CD4-positive, alpha-beta T cell treated with Interleukin-12 subunit alpha and Interleukin-12 subunit beta, for 1 hour (primary cell): ENCODE results near the gene MTA3.
"Not testable (repeated sequence)": the region's sequence is repeated elsewhere in the genome, so short reads cannot be mapped to it uniquely, and the experiment has no call there.

Experiments
- DNase-seq: peaks from one replicate; pipeline ENCODE4 v3.0.0-alpha.2; 2020

Gene MTA3

DNA sequence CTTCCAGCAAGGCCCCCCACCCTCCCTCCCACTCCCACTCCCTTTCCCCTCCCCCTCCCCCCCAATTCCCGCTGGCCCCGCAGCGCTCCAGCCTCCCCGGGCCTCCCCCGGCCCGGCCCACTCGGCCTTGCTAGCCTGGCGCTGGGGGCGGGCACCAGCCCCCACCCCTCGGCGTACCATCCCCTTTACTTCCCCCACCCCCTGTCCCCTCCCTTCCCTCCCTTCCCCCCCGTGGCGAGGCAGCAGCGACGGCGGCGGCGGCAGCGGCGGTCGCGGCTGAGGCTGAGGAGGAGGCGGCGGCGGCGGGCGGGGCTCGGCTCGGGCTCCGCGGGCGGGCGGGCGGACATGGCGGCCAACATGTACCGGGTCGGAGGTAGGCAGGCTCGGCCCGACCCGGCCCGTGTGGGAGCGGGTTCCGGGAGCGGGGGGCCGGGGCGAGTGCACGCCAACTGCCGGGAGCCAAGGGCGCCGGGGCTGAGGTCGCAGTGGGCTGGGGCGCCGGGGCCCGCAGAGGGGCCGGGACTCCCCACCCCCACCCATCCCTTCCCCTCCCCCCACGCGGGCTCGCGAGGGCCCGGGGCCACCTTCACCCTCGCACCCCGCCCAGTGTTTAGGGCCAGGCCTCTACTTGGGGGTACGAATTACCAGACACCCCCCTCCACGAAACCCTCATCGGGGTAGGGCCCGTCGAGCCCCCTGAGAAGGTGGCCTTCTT lies at the start of gene MTA3:
Gene MTA3, plus strand, starts transcription at position 232 of the 715 bp plus-strand sequence. Its CDS starts 114 bp downstream, at position 346.
- DNase-seq: peak; percentile 67

DNA sequence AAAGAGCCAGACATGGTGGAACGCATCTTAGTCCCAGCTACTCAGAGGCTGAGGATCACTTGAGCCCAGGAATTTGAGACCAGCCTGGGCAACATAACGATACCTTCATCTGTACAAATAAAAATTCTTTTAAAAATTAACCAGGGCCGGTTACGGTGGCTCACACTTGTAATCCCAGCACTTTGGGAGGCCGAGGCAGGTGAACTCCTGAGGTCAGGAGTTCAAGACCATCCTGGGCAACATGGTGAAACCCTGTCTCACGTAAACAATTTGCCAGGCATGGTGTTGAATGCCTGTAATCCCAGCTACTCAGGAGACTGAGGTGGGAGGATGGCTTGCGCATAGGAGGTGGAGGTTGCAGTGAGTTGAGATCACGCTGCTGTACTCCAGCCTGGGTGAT lies 48.8 kb upstream of the MTA3 start:
- DNase-seq: no peak

DNA sequence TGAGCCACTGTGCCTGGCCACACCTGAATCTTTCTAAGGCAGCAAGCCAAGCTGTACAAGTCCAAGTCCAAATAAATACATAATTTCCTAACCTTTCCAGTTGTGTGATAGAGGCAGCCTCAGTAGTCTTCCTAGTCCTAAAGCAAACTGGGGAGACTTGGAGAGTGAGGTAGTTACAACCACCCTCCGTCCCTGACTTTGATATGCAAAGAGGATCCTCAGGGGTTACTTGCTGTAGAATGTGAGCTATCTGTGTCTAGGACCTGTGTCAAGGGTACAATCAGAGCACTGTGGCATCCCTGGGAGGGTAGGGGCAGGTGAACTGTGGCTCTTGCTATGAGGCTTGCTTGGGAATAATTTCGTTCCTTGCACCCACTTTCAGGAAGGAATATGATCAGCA lies 46.4 kb upstream of the MTA3 start:
- DNase-seq: no peak

DNA sequence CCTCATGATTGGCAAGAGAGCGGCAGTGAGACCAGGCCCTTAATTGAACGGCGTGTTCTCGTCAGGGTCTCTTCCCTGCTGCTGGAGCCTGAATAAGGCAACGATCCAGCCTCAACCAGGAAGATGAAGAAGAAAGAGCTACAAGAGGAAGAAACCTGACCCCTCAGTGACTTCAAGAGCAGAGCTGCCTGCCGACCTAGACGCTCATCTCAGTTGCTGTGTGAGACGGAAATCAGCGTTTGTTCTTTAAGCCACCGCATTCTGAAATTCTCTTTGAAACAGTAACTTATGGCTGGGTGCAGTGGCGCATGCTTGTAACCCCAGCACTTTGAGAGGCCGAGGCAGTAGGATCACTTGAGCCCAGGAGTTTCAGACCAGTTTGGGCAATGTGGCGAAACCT lies 45.1 kb upstream of the MTA3 start:
- no peak for DNase-seq

DNA sequence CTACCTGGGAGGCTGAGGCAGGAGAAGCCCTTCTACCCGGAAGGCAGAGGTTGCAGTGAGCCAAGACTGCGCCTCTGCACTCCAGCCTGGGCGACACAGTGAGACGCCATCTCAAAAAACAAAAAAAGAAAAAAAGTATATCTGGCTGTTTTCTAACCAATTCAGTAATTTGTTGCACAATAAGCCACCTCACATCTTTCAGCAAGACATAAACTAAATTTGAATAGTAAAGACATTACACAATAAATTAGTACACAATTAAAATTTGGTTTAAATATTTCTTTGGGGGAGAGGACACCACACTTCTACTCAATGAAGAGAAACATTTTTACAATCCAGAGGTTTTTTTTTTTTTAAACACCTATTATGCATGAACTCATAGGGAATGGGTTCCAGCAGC lies 36.0 kb upstream of the MTA3 start:
- DNase-seq: no peak

DNA sequence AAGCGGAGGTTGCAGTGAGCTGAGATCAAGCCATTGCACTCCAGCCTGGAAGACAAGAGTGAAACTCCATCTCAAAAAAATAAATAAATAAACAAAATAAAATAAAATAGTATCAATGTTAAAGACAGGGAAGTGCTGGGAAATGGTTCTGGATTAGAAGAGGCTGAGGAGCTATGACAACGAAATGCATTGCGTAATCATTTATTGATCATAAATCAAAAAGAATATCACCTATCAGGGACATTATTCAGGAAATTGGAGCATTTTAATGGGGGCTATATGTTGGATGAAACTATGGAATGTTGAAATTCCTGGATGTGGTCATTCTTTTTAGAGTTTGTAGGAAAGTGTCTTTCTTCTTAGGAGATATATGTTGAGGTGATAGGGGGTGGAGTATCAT lies 30.9 kb upstream of the MTA3 start:
- DNase-seq: no peak

DNA sequence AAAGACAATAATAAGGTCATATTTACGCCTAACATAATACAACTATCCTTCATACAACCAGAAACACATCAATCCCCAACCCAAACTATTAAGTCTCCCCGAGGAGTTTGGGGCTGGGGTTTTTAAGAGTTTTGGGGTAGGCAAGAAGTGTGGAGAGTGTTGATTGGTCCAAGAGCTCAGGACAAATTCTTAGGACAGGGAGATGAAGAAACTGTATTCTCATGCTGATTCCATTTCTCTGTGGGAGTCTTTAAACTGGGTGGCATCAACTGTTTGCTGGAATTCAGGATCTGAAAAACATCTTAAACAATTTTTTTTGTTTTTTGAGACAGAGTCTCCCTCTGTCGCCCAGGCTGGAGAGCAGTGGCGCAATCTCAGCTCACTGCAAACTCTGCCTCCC lies 25.6 kb upstream of the MTA3 start:
- DNase-seq: no peak

DNA sequence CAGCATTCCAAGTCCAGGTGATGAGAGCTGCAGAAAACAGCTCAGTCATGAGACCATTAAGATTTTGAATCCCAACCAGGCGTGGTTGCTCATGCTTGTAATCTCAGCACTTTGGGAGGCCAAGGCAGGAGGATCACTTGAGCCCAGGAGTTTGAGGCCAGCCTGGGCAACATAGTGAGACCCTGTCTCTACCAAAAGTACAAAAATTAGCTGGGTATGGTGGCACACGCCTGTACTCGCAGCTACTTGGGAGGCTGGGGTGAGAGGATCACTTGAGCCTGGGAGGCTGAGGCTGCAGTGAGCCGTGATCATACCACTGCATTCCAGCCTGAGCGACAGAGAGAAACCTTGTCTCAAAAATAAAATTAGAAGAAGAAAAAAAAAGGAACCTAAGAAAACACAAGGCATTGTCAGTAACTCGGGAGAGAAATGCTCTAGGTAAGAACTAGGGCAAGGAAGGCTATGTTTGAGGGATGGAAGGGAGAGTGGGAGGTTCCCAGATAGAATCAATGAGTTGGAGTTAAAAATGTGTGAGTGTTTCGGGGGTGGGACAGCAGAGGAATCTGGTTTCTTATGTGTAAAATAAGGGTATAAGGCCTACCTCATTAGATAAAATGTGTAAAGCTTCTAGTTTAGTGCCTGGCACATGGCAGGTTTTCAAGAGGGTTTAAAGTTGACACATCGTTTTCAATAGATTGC lies 23.3 kb upstream of the MTA3 start:
- no peak for DNase-seq

DNA sequence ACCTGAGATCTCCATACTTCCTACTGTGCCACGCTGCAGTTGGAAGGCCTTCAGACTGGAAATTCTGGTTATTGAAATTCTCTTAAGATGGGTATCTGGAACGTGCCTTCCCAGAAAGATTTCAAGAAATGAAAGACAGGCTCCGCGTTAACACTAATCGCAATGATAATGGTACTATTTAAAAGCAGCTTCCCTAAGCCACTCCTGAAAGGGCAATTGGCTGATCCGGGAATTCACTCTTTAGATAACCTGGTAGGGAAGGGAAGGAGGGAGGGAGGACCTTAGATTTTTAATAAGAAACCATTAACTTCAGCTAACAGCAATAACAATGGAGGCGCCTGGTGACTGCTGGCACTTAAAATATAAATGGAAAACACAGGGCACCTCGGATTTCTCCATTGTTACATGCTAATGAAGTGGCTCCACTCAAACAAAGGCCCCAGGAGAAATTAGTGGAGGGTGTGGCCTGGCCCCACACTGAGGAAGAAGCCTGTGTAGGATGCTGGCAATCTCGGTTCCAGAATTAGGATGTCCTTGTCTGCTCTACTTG lies 22.5 kb upstream of the MTA3 start:
- no peak for DNase-seq

DNA sequence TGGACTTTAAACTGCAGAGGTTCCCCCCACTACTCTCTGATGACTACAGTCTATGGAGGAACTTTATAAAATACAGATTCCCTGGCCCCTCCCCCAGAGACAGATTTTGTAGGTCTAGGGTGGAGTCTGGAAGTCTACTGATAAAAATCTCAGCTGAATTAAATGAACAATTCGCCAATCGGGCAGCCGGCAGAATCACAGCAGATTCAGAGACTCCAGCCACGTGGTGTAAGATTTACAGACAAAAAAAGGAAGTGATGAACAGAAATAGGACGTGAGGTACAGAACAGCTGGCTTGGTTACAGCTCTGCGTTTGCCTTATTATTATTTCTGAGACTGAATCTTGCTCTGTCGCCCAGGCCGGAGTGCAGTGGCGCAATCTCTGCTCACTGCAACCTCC lies 21.4 kb upstream of the MTA3 start:
- DNase-seq: no peak

DNA sequence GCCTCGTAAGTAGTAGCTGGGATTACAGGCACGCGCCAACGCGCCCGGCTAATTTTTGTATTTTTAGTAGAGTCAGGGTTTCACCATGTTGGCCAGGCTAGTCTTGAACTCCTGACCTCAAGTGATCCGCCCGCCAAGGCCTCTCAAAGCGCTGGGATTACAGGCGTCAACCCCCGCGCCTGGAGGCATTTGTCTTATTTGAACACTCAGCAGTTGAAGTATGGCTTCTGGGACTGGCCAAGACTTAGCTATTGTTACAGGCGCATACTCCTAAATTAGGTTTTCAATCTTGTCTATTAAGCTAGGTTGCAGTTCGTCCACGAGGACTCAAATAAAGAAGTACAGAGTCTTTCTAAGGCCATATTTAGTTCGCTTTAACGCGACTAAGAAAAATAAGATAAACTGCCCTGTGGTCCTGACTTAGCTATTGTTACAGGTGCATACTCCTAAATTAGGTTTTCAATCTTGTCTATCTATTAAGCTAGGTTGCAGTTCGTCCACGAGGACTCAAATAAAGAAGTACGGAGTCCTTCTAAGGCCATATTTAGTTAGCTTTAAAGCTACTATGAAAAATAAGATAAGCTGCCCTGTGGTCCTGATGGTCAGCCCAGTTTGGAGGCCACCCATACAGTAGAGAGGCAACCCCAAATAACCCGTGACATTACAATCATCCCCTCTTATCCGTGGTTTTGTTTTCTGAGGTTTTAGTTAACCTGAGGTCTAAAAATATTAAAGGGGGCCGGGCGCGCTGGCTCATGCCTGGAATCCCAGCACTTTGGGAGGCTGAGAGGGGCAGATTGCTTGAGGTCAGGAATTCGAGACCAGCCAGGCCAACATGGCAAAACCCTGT lies 20.8 kb upstream of the MTA3 start:
- no peak for DNase-seq

DNA sequence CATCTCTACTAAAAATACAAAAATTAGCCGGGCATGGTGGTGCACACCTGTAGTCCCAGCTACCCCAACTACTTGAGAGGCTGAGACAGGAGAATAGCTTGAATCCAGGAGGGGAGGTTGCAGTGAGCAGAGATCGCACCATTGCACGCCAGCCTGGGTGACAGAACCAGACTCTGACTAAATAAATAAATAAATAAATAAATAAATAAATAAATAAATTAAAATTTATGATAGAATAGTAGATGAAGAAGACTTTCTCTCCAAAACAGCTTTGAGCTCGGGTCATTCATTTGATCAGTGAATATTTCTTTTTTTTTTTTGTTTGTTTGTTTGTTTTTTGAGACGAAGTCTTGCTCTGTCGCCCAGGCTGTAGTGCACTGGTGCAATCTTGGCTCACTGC lies 17.6 kb upstream of the MTA3 start:
- DNase-seq: no peak

DNA sequence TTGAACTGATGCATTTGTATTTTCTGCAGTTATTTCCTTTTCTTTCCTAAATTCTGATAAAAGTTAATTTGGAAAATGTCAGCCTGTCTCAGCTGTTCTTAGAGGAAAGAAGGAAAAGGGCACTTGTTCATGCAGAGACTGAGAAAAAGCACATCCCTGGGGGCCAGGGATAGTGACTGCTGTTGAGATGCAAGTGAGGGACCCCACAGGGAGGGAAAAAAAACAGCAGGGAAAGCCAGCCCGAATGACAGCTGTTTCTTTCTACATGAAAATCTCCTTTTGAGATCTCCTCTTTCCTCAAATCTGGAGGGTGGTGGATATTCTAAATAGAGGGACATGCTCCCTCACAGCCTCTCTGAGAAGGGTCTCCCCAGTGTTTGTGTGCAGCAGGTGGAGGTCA lies 14.0 kb upstream of the MTA3 start:
- DNase-seq: no peak

DNA sequence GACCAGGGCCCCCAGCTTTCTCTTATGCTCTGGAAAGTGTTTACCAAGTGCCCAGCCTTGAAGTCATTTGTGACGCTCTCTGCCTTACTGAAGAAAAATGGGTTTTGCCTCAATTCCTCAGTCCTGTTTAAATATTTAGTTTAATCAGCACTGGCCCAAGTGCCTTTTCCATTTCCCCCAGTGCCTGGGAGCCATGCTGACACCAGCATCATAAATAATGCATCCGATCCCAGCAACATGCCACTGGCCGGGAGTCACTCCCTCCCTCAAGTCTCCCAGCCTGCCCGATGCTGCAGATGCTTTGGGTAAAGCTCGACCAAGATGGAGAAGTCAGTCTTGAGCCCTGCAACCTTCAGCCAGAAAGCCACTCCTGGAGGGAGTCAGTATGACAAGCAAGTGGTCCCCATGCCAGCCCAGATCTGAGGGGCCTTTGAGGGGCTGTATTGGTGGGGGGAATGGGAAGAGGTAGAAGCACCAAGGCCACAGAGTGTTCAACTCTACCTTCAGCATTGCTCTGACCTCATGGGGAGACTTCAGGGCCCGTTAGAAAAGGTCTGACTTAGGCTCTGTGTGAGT lies 12.0 kb upstream of the MTA3 start:
- DNase-seq: no peak

DNA sequence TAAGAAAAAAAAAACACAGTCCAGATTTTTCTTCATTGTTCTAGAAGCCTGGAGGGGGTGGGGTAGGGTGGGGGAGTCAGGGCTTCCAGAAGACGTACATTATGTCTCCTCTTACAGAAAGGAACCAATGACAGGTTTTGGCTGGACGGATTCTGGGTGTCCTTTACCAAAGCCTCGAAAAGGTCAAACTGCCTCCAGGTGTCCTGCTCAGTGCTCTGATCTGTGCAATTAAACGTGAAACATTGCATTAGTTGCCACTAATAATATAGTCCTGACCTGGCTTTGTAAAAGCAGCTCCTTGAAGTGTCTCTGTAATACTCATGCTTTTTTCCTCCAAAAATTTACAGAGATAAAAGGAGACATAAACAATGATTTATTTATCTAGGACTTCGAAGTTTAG lies 11.1 kb upstream of the MTA3 start:
- DNase-seq: no peak

DNA sequence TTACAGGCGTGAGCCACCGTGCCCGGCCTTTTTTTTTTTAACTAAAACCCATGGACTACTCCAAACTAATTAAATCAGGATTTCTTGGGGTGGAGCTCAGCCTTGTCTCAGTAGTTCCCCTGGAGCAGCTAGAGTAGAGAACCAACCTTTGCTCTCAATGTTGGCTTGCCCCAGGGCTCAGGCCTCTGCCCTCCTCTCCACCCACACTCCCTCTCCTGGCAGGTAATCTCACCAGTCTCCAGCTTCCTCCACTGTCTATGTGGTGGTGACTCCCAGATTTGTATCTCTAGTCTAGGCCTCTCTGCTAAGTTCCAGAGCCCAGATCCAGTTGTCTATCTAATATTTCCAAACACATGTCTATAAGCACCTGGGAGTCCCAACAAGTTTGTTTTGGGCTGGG lies 9.6 kb upstream of the MTA3 start:
- DNase-seq: no peak

DNA sequence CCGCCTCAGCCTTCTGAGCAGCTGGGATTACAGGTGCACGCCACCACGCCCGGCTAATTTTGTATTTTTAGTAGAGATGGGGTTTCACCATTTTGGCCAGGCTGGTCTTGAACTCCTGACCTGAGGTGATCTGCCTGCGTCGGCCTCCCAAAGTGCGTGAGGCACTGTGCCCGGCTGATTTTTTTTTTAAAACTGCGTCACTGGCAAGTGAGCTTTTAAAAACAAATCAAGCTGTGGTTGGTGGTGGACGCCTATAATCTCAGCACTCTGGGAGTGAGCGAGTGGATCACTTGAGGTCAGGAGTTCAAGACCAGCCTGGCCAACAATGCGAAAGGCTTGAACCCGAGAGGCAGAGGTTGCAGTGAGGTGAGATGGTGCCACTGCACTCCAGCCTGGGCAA lies 8.3 kb upstream of the MTA3 start:
- not testable (repeated sequence) for DNase-seq

DNA sequence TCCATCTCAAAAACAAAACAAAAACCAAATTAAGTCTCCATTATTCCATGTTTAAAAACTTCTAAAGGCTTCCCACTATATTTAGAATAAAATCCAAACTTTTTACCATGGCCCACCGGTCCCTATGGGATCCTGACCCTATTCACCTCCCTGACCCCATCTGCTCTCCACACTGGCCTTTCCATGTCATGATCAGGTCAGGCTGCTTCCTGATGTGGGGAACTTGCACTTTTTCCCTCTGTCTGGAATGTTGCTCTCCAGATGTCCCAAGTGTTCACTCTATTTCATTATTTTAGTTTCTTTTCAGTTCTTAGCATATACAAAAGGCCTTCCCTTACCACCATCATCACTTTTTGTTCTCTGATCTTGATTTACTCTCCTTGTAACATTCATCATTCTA lies 7.5 kb upstream of the MTA3 start:
- DNase-seq: no peak

DNA sequence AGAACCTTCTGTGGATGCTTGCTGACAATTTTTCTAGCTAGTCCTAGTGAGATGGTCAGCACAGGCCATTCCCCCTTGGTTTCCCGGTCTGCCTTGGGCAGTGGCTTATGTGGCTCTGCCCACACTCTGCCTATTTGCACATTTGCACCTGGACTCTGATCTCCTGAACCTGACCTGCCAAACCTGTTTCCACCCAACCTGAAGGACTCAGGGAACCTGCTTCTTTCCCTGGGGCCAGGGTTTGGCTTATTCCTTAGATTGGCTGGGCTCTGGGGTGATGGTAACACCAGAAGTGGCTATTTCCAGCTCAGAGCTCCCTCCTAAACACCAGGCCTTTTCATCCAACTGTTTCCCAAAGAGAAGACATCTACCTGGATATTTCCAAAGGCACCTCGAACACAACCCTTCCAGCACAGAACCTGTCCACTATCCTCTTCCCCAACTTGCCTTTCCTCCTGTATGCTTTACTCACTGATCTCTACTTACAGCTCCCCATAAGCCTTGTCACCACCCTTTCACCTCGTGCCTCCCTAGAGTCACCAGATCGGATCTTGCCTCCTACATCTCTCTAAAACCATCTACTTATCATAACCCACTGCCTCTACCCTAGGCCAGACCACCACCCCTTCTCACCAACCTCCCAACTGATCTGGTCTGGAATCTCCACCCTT lies 5.8 kb upstream of the MTA3 start:
- no peak for DNase-seq

DNA sequence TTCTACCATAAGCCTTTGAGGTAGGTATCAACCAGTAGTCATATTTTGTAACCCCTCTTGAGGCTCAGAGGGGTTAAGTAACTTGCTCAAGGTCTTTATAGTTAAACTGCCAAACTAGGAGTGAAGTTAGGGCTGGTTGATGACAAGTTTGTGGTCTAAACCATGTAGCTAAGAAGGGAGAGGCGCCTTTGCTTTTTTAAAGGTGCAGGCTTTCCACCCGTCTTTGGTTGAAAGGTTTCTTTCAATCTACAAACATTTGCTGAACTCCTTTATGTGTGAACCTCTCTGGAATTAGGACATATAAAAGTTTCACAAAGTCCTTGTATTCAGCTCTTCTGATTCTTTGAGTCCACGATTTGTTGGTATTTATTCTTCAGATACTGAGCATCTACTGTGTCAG lies 2.4 kb upstream of the MTA3 start:
- DNase-seq: no peak

DNA sequence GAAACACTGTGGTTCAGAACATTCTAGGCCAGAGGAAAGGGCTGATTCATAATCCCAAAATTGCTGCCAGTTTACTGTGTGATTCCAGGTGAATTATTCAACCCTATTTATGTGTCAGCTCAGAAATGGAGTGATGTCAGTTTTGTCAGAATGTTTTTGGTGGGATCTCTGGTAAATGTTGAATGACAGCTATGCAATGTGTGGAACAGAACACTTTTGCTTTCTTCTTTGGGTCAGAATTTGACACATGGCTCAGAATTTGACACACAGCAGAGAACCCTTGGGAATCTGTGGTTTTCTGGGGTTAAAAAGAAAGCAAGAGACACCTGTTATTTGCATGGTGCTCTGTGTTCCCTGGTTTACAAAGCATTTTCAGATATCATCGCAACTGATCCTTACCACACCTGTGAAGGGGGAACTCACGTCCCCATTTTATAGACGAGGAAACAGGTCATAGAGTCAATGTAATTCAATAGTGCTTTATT lies 1.6 kb upstream of the MTA3 start:
- DNase-seq: no peak

DNA sequence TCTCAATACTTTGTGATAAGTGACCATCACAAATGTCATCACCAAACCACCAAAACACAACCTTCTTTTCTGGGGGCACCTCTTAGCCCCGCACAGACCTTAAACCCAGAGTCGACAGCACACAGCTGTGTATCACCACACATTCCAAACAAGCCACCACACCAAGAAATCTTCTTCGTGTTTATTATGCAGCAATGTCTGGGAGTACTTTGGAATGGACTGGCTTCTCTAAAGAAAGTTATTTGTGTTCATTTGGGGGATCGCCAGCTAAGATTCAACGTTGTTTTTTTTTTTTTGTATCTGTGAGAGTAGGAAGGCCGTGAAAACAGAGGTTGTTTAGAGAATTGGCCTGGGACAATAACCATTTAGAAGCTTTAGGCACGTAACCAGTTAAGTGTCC lies 1.1 kb upstream of the MTA3 start:
- no peak for DNase-seq
